Thoracic aorta (tissue), 2 donors: ENCODE data around the gene SGCA. TPM values are rescaled to one million over a fixed set of nuclear protein-coding genes. Genes with fewer than 3 reads are reported as not detected.

ENCODE experiments used
- ATAC-seq: fragments of 150-250 bp; one replicate; pipeline ENCODE4 v1.8.0; 2017; ENCODE audit warnings: low read depth; ENCODE audit not compliant: insufficient number of reproducible peaks, low FRiP score
- DNase-seq: peaks from one replicate; pipeline ENCODE4 v3.0.0-alpha.2; 2020; ENCODE audit warnings: low spot score
- H3K27ac ChIP-seq, 2 donors: fragments of 200-600 bp; sonication (generic); 1 replicate in 1 of 2; 2 replicates in 1 of 2; pipeline ENCODE4 v1.5.1; 2016; ENCODE audit warnings: mild to moderate bottlenecking in 2 of 2, moderate library complexity in 2 of 2
- H3K27me3 ChIP-seq: fragments of 200-600 bp; sonication (generic); replicated peaks from 2 replicates; pipeline ENCODE4 v1.6.0; 2016; ENCODE audit warnings: mild to moderate bottlenecking; ENCODE audit not compliant: insufficient read depth
- H3K36me3 ChIP-seq: fragments of 200-600 bp; sonication (generic); one replicate; pipeline ENCODE4 v1.5.1; 2016
- H3K4me1 ChIP-seq, 2 donors: fragments of 200-600 bp; sonication (generic); 1 replicate in 1 of 2; 2 replicates in 1 of 2; pipeline versions ENCODE4 v1.5.1 to v1.6.0; 2016; ENCODE audit warnings: low read depth in 2 of 2, mild to moderate bottlenecking in 1 of 2; ENCODE audit not compliant: control insufficient read depth in 1 of 2
- H3K4me3 ChIP-seq: fragments of 200-600 bp; sonication (generic); 2 replicates; pipeline ENCODE4 v1.5.1; 2016; ENCODE audit warnings: mild to moderate bottlenecking
- H3K9me3 ChIP-seq: fragments of 200-600 bp; sonication (generic); 2 replicates; pipeline ENCODE4 v1.5.1; 2016
- total RNA-seq, 2 donors: library from RNA; depleted of rRNA; stranded (reverse); fragments of >200 nt; gene quantifications; one replicate each; pipeline versions ENCODE4 v1.1.0 to v1.2.3, GENCODE V29; 2016
- TF ChIP-seq, protein P1 (sequence below): fragments of 200-600 bp; sonication (generic); IDR thresholded peaks from one replicate; pipeline ENCODE4 v1.5.1; 2019; ENCODE audit warnings: antibody characterized with exemption

SGCA gene
- total RNA-seq, 2 donors from 2014 or later, result 95.5 to 158 TPM

DNA sequence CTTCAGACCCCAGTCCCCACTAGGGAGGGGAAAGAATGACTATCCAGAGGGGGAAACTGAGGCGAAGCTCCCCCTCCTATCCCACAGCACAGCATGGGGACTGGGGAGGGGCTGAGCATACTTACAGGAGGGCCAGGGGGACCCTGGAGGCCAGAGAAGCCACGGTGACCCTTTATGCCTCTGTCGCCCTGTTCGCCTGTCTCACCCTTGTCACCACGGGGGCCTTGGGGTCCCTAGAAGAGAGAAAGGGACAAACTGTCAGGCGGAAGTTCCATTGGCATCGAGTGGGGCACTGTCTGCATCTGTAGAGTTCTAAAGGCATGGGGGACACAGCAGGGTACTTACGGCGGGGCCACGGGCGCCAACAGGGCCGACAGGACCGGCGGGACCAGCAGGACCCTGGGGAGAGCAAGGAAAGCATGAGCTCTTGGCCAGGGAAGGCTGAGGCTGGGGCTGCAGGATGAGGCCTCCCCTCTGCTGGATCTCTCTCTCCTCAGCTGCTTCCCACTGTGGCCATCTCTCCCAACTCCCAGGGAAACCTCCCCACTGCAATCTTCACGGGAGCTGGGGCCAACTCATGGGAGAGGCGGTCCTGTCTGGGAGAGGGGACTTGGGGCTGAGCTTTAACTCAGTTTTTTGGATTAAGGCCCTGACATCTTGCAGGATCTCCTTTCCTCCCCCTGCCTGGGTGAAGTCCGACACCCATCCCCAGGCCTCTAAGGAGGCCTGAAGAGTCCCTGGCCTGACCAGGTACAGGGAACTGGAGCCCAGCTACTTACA lies 22.1 kb downstream of the SGCA start:
- Histone ChIP-seq H3K27ac (peak overlapping the region; percentile 86 to 88), H3K4me1 (peaks cover 12 to 87% of the 10 kb centered on the region in 2 donors)

DNA sequence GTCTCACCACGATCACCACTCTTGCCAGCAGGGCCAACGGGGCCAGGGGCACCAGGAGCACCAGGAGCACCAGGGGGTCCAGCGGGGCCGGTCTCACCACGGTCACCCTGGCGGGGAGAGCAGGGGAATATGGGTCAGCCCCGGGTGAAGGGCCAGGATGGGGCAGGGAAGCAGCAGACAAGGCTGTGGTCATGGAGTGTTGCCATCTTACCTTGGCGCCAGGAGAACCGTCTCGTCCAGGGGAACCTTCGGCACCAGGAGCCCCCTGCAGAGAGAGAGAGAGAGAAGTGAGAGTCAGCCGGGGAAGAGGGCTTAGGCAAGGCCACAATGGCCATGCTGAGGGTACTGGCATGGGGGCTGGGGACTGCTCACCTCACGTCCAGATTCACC lies 22.7 kb downstream of the SGCA start:
- TF ChIP-seq, protein P1, sequence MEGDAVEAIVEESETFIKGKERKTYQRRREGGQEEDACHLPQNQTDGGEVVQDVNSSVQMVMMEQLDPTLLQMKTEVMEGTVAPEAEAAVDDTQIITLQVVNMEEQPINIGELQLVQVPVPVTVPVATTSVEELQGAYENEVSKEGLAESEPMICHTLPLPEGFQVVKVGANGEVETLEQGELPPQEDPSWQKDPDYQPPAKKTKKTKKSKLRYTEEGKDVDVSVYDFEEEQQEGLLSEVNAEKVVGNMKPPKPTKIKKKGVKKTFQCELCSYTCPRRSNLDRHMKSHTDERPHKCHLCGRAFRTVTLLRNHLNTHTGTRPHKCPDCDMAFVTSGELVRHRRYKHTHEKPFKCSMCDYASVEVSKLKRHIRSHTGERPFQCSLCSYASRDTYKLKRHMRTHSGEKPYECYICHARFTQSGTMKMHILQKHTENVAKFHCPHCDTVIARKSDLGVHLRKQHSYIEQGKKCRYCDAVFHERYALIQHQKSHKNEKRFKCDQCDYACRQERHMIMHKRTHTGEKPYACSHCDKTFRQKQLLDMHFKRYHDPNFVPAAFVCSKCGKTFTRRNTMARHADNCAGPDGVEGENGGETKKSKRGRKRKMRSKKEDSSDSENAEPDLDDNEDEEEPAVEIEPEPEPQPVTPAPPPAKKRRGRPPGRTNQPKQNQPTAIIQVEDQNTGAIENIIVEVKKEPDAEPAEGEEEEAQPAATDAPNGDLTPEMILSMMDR, result no peak
- ATAC-seq (no peak), DNase-seq (no peak)
- Histone ChIP-seq H3K9me3 (no peaks in the 10 kb centered on the region), H3K27ac (peak overlapping the region; percentile 86 to 88), H3K36me3 (peaks cover 64% of the 10 kb centered on the region), H3K27me3 (no peaks in the 10 kb centered on the region), H3K4me3 (no peak overlapping the region), H3K4me1 (peaks cover 11 to 88% of the 10 kb centered on the region in 2 donors)

More for the DNA sequence above, 22.1 kb downstream of the SGCA start:
- Histone ChIP-seq H3K36me3 (peaks cover 59% of the 10 kb centered on the region), H3K4me3 (no peak overlapping the region), H3K9me3 (no peaks in the 10 kb centered on the region), H3K27me3 (no peaks in the 10 kb centered on the region)
- no peak for ATAC-seq
- TF ChIP-seq, protein P1, result no peak
- DNase-seq, result no peak

DNA sequence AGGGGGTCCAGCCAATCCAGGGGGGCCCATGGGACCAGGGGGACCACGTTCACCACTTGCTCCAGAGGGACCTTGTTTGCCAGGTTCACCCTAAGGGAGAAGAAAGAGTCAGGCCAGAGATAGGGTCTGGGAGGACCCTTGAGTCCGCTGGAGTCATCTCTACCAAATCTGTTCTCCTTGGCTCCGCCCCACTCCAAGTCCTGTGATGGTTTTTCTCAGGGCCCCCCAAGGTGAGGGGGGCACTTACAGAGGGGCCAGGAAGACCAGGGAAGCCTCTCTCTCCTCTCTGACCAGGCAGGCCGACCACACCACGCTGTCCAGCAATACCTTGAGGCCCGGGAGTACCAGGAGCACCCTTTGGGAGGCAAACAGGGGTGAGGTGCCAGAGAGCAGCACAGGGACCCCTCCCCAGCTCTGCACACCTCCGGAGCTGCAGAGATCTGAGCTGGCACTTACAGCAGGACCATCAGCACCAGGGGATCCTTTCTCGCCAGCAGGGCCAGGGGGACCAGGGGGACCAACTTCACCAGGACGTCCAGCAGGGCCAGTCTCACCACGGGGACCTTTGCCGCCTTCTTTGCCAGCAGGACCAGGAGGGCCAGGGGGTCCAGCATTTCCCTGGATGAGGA lies 23.2 kb downstream of the SGCA start:
- Histone ChIP-seq H3K36me3 (peaks cover 69% of the 10 kb centered on the region), H3K4me1 (peaks cover 6 to 83% of the 10 kb centered on the region in 2 donors), H3K9me3 (no peaks in the 10 kb centered on the region), H3K27me3 (no peaks in the 10 kb centered on the region), H3K4me3 (no peak overlapping the region), H3K27ac (peak overlapping the region; percentile 86 to 88)
- DNase-seq (no peak), ATAC-seq (no peak)
- TF ChIP-seq, protein P1, result no peak

DNA sequence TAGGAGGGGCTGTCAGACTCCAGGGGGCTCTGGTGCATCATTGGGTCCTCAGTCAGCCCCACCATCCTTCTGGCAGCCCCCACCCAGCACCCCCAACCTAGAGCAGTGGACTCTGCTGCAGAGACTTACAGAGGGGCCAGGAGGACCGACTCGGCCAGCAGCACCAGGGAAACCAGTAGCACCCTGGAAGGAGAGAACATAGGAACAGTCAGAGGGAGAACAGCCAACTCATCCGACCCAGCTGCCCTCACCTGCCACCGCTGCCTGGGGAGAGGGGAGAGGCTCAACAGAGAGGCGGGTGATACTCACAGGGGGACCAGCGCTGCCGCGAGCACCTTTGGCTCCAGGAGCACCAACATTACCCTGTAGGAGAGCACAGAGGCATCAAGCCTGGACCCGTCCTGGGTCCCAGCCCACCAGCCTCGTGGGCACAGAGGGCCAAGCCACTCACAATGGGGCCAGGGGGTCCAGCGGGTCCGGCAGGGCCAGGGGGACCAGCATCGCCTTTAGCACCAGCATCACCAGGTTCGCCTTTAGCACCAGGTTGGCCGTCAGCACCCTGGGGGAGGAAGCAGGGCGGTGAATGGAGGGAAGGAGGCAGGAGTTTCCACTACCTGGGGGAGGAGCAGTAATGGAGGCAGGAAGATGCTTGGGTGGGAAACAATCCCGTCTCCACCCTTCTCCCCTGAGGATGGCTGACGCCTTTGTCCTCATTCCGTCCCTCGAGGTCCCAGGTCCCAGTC lies 23.9 kb downstream of the SGCA start:
- H3K4me1 ChIP-seq, result peaks cover 3 to 81% of the 10 kb centered on the region in 2 donors
- peaks cover 76% of the 10 kb centered on the region for H3K36me3 ChIP-seq
- ATAC-seq (no peak), DNase-seq (no peak)
- no peaks in the 10 kb centered on the region for H3K9me3 ChIP-seq
- no peak overlapping the region for H3K4me3 ChIP-seq
- H3K27ac ChIP-seq, result peak overlapping the region; percentile 86 to 88
- H3K27me3 ChIP-seq, result no peaks in the 10 kb centered on the region
- TF ChIP-seq, protein P1, result no peak

DNA sequence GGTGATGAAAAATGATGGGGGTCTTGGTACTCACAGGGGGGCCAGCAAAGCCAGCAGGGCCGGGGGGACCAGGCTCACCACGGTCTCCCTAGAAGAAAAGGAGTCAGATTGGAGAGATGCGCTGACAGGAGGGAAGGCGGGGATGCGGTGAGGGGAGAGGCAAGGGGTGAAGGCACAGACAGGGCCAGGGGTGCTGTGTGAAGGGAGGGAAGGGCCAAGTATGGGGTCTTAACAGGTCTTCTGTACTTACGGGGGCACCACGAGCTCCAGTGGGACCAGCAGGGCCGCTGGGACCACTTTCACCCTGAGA lies 24.4 kb downstream of the SGCA start:
- ATAC-seq (no peak), DNase-seq (no peak)
- no peaks in the 10 kb centered on the region for H3K27me3 ChIP-seq
- TF ChIP-seq, protein P1, result no peak
- H3K4me1 ChIP-seq, result peaks cover 0 to 81% of the 10 kb centered on the region in 2 donors
- H3K4me3 ChIP-seq, result no peak overlapping the region
- H3K9me3 ChIP-seq, result no peaks in the 10 kb centered on the region
- peaks cover 81% of the 10 kb centered on the region for H3K36me3 ChIP-seq
- H3K27ac ChIP-seq, result peak overlapping the region; percentile 86 to 88
